Measurements from ENCODE around the gene MUL1. TPM values are rescaled to one million over a fixed set of nuclear protein-coding genes. Genes with fewer than 3 reads are reported as not detected.

MUL1 gene
- total and polyA plus RNA-seq, 2 of the 8 experiments (the other 6 are each of a cell fraction or from before 2014, with no cell fraction given) = 16.4 to 20.8 TPM

GRCh38 chr1:20479840-20480239, 28.1 kb downstream of the MUL1 start (continued):
- TF ChIP-seq USF2 (IDR thresholded peaks at IDR 0.05; ENCODE audit: low read length) = no peak
- no peak for TF ChIP-seq CHD2 (IDR thresholded peaks at IDR 0.05; ENCODE audit: low read length)
- TF ChIP-seq CEBPB (IDR thresholded peaks at IDR 0.05; ENCODE audit: low read depth, low read length) = no peak
